A549 (cell line): ENCODE measurements around the gene LIMS1. TPM values are rescaled to one million over a fixed set of nuclear protein-coding genes. Genes with fewer than 3 reads are reported as not detected.

ENCODE experiments used
- ATAC-seq, 2 experiments: fragments of 200-7000 bp in 1 of 2; fragments of >200 bp in 1 of 2; cut with Nextera tagmentation in 1 of 2; cut with Tn5 transposase in 1 of 2; 3 replicates each; pipeline versions ENCODE4 v1.8.0 to v1.9.1; 2018 to 2020; ENCODE audit warnings: mild to moderate bottlenecking in 1 of 2, moderate library complexity in 1 of 2
- CTCF ChIA-PET: fragments of 300-600 bp; sonication (Branson Sonifier 250); formaldehyde crosslinking; extraction: SDS; loops from one replicate; lab custom pipeline; 2021; ENCODE audit warnings: antibody characterized with exemption, inconsistent platforms; lab: Yijun Ruan, JAX
- POLR2A ChIA-PET: fragments of 350-600 bp; formaldehyde crosslinking; extraction: SDS; loops from one replicate; lab custom pipeline; 2021; ENCODE audit warnings: antibody characterized with exemption, inconsistent platforms; lab: Yijun Ruan, JAX
- DNase-seq, 2 experiments: peaks; one replicate each; pipeline versions ENCODE4 v3.0.0 to v3.0.0-alpha.2; 2011 to 2016; ENCODE audit warnings: low read depth in 1 of 2, low spot score in 1 of 2
- FAIRE-seq: peaks from 2 replicates; lab custom pipeline; 2011; peaks lifted over from hg19 to GRCh38; lab: Jason Lieb, UNC
- H3K27ac ChIP-seq, 2 experiments: fragments of >200 bp; sonication (Bioruptor Twin); formaldehyde crosslinking; 3 replicates each; pipeline ENCODE4 v1.5.1; 2016 to 2017
- H3K4me1 ChIP-seq: fragments of >200 bp; sonication (Bioruptor Twin); formaldehyde crosslinking; 3 replicates; pipeline ENCODE4 v1.6.1; 2016
- H3K4me2 ChIP-seq: fragments of >200 bp; sonication (Bioruptor Twin); formaldehyde crosslinking; 3 replicates; pipeline ENCODE4 v1.6.1; 2016
- H3K4me3 ChIP-seq: fragments of >200 bp; sonication (Bioruptor Twin); formaldehyde crosslinking; 3 replicates; pipeline ENCODE4 v1.5.1; 2016
- H3K9me3 ChIP-seq: fragments of >200 bp; sonication (Bioruptor Twin); formaldehyde crosslinking; 3 replicates; pipeline ENCODE4 v1.6.1; 2016
- CBX2 ChIP-seq: fragments of 200-600 bp; sonication (generic); IDR thresholded peaks from 2 replicates; pipeline ENCODE4 v1.6.1; 2016; ENCODE audit warnings: low read depth, mild to moderate bottlenecking, borderline replicate concordance
- CHD2 ChIP-seq: fragments of 150-350 bp; IDR thresholded peaks from 2 replicates; pipeline ENCODE4 v1.6.1; 2014; ENCODE audit warnings: low read length; ENCODE audit not compliant: partially characterized antibody
- FOXS1 ChIP-seq: fragments of 250-450 bp; sonication (Bioruptor Pico); IDR thresholded peaks from 2 replicates; pipeline ENCODE4 v1.5.0; 2020; ENCODE audit warnings: mild to moderate bottlenecking, moderate library complexity
- HOXA7 ChIP-seq: fragments of 250-450 bp; sonication (Bioruptor Pico); IDR thresholded peaks from 2 replicates; pipeline ENCODE4 v1.5.0; 2020; ENCODE audit warnings: mild to moderate bottlenecking, moderate library complexity
- JUN ChIP-seq, 2 experiments: fragments of >200 bp; sonication (Bioruptor Twin); formaldehyde crosslinking; IDR thresholded peaks; 2 replicates in 1 of 2; 3 replicates in 1 of 2; pipeline ENCODE4 v1.6.1; 2016 to 2017
- NFE2L2 ChIP-seq: fragments of 150-350 bp; conservative IDR thresholded peaks from 2 replicates; pipeline ENCODE4 v1.6.1; 2014; ENCODE audit warnings: low read length
- NPAS2 ChIP-seq: fragments of 250-450 bp; sonication (Bioruptor Pico); IDR thresholded peaks from 2 replicates; pipeline ENCODE4 v1.8.0; 2022; ENCODE audit warnings: mild to moderate bottlenecking, moderate library complexity, borderline replicate concordance
- POLR2A ChIP-seq: IDR thresholded peaks from 2 replicates; pipeline ENCODE4 v1.6.1; 2012; ENCODE audit warnings: mild to moderate bottlenecking, low read length
- RARB ChIP-seq: fragments of 250-450 bp; sonication (Bioruptor Pico); IDR thresholded peaks from 2 replicates; pipeline ENCODE4 v1.8.0; 2021; ENCODE audit warnings: mild to moderate bottlenecking, moderate library complexity
- SREBF2 ChIP-seq: fragments of 450-650 bp; IDR thresholded peaks from 2 replicates; pipeline ENCODE4 v1.6.1; 2014; ENCODE audit warnings: mild to moderate bottlenecking, moderate library complexity
- ZNF302 ChIP-seq: fragments of 250-450 bp; sonication (Bioruptor Pico); IDR thresholded peaks from 2 replicates; pipeline ENCODE4 v1.9.0; 2021; ENCODE audit warnings: inconsistent platforms, mild to moderate bottlenecking, moderate library complexity
- ZSCAN20 ChIP-seq: fragments of 250-450 bp; sonication (Bioruptor Pico); IDR thresholded peaks from 2 replicates; pipeline ENCODE4 v1.8.0; 2022; ENCODE audit warnings: mild to moderate bottlenecking, moderate library complexity
- WGBS: methylation state at CpG from one replicate; pipeline ENCODE4 v1.1.6; 2017; ENCODE audit errors: missing lambda C conversion rate; 5-methylcytosine and 5-hydroxymethylcytosine counted together
- polyA plus RNA-seq, 4 experiments: library from polyadenylated mRNA; depleted of rRNA in 3 of 4; stranded (reverse); fragments of >200 nt; fragmentation: RNase III in 1 of 4; extraction: RNeasy Plus Mini Kit Qiagen cat#74134 plus additional on column Dnase treatment in 1 of 4; gene quantifications; 2 replicates in 3 of 4; 3 replicates in 1 of 4; pipeline ENCODE4 v1.2.3, GENCODE V29; 2011 to 2017
- TF ChIP-seq, protein P1 (sequence below): IDR thresholded peaks from 2 replicates; pipeline ENCODE4 v1.6.1; 2012; ENCODE audit warnings: low read depth, borderline replicate concordance
- TF ChIP-seq, protein P2 (sequence below): fragments of 200-600 bp; sonication (generic); IDR thresholded peaks from 2 replicates; pipeline ENCODE4 v1.6.1; 2016; ENCODE audit warnings: antibody characterized with exemption, mild to moderate bottlenecking, moderate library complexity
- TF ChIP-seq, protein P3 (sequence below): fragments of 250-450 bp; sonication (Bioruptor Pico); IDR thresholded peaks from 2 replicates; pipeline ENCODE4 v1.5.0; 2020; ENCODE audit warnings: low read depth, mild to moderate bottlenecking, moderate library complexity
- TF ChIP-seq, protein P4 (sequence below): fragments of 450-650 bp; IDR thresholded peaks from 2 replicates; pipeline ENCODE4 v1.6.1; 2014; ENCODE audit warnings: antibody characterized with exemption
- TF ChIP-seq, protein P5 (sequence below): fragments of 250-450 bp; sonication (Bioruptor Pico); IDR thresholded peaks from 2 replicates; pipeline ENCODE4 v1.5.0; 2021; ENCODE audit warnings: mild to moderate bottlenecking, moderate library complexity, borderline replicate concordance

LIMS1 gene
- polyA plus RNA-seq, 2 of the 4 experiments (the other 2 are of a cell fraction): 40.0 to 94.1 TPM

DNA sequence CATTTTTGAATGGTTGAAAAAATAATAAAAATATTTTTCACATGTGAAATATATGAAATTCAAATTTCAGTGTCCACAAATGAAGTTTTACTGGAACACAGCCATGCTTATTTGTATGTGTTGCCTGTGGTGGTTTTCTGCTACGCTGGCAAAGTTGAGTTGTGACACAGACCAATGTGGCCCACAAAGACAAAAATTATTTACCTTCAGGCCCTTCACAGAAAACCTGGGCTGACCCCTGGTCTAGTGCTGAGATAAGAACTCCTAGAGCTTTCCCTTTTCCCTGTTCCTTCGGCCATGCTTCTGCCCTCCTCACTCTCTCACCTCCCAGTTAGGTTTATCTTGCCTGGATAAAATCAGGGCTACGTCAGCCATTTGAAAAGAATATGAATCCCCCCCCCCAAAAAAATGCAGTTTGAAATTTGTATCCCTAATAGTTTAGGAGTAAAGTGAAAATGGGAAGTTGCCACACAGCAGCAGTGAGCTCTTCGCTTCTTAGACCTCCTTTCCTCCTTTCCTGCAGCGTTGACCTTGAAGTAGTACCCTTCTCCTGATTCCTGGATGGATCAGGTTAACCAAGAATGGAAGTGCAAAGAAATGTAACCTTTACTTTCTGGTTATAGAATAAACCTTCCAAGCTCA, 91.0 kb downstream of the LIMS1 start:
- Histone ChIP-seq H3K4me2 (no peak overlapping the region), H3K9me3 (no peaks in the 10 kb centered on the region), H3K4me1 (peaks cover 38% of the 10 kb centered on the region)
- FAIRE-seq: no peak
- DNase-seq: no peak
- ATAC-seq: no peak
- POLR2A ChIA-PET: no interaction called here
- TF ChIP-seq JUN (IDR thresholded peaks at IDR 0.05): no peak
- TF ChIP-seq RARB: no peak
- no peak for TF ChIP-seq POLR2A
- no peak for TF ChIP-seq CBX2
- TF ChIP-seq, protein P1, sequence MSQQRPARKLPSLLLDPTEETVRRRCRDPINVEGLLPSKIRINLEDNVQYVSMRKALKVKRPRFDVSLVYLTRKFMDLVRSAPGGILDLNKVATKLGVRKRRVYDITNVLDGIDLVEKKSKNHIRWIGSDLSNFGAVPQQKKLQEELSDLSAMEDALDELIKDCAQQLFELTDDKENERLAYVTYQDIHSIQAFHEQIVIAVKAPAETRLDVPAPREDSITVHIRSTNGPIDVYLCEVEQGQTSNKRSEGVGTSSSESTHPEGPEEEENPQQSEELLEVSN: no peak
- no peak for TF ChIP-seq ZSCAN20 (CRISPR knock-in tag)
- TF ChIP-seq, all 56 proteins: peak for 0
- WGBS: 90% methylated on average over 5 of the region's 5 CpGs
- Histone ChIP-seq H3K27ac (no peak overlapping the region), H3K4me3 (no peak overlapping the region)
- CTCF ChIA-PET: interaction anchor here (1.0 to 8.8 kb wide), 2 partner anchors 10 to 11 kb away, joined by 5 to 107 read pairs; no protein-coding TSS in a partner anchor

DNA sequence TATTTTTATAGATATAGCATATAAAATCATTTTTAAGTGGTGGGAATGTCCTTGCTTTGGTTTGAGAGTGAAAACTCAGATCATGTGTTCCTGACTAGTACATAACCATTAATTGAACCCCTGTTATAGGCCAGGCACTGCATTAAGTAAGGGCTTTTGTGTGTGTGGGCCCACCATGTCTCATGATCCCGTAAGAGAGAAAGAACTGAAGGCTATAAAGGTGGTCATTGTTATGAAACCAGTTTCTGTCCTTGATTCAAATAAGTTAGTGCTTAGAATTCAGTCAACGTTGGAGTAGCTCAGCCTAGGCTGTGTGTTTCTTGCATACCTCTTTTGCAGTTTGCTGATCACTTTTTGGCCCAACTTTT, 91.5 kb downstream of the LIMS1 start:
- Histone ChIP-seq H3K4me3 (no peak overlapping the region), H3K27ac (no peak overlapping the region), H3K4me1 (peaks cover 38% of the 10 kb centered on the region), H3K4me2 (no peak overlapping the region), H3K9me3 (no peaks in the 10 kb centered on the region)
- ATAC-seq: no peak
- no peak for DNase-seq
- ChIA-PET POLR2A (no interaction called here), CTCF (interaction anchor here (1.0 to 8.8 kb wide), 3 partner anchors 8 to 12 kb away, joined by 5 to 107 read pairs (median 6); no protein-coding TSS in a partner anchor)
- no peak for TF ChIP-seq SREBF2
- WGBS: 82% methylated on average over 2 of the region's 2 CpGs
- no peak for FAIRE-seq

DNA sequence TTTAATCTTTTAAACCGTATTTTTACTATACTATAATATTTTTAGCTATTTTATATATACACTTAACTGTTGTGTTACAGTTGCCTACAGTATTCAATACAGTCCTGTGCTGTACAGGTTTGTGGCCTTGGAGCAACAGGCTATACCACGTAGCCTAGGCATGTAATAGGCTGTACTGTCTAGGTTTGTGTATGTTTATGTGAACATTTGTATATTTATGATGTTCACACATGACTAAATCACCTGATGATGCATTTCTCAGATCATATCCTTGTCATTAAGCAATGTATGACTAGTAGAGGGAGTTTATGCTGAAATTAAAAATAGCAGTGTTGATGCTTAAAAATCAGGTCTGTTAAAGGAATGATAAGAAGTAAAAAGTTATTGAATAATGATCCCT, 92.7 kb downstream of the LIMS1 start:
- POLR2A ChIA-PET: no interaction called here
- H3K4me3 ChIP-seq: no peak overlapping the region
- H3K27ac ChIP-seq: no peak overlapping the region
- ATAC-seq: no peak
- peaks cover 33% of the 10 kb centered on the region for H3K4me1 ChIP-seq
- no peak overlapping the region for H3K4me2 ChIP-seq
- DNase-seq: no peak
- CTCF ChIA-PET: interaction anchor here (1.6 to 8.8 kb wide), 2 partner anchors 8 to 10 kb away, joined by 6 to 107 read pairs; no protein-coding TSS in a partner anchor
- WGBS: 82% methylated on average over 2 of the region's 2 CpGs
- H3K9me3 ChIP-seq: no peaks in the 10 kb centered on the region
- no peak for FAIRE-seq
- TF ChIP-seq FOXS1 (CRISPR knock-in tag): no peak
- no peak for TF ChIP-seq ZNF302 (CRISPR knock-in tag)
- TF ChIP-seq, protein P2, sequence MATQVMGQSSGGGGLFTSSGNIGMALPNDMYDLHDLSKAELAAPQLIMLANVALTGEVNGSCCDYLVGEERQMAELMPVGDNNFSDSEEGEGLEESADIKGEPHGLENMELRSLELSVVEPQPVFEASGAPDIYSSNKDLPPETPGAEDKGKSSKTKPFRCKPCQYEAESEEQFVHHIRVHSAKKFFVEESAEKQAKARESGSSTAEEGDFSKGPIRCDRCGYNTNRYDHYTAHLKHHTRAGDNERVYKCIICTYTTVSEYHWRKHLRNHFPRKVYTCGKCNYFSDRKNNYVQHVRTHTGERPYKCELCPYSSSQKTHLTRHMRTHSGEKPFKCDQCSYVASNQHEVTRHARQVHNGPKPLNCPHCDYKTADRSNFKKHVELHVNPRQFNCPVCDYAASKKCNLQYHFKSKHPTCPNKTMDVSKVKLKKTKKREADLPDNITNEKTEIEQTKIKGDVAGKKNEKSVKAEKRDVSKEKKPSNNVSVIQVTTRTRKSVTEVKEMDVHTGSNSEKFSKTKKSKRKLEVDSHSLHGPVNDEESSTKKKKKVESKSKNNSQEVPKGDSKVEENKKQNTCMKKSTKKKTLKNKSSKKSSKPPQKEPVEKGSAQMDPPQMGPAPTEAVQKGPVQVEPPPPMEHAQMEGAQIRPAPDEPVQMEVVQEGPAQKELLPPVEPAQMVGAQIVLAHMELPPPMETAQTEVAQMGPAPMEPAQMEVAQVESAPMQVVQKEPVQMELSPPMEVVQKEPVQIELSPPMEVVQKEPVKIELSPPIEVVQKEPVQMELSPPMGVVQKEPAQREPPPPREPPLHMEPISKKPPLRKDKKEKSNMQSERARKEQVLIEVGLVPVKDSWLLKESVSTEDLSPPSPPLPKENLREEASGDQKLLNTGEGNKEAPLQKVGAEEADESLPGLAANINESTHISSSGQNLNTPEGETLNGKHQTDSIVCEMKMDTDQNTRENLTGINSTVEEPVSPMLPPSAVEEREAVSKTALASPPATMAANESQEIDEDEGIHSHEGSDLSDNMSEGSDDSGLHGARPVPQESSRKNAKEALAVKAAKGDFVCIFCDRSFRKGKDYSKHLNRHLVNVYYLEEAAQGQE: no peak
- TF ChIP-seq NFE2L2: no peak
- TF ChIP-seq, protein P3, sequence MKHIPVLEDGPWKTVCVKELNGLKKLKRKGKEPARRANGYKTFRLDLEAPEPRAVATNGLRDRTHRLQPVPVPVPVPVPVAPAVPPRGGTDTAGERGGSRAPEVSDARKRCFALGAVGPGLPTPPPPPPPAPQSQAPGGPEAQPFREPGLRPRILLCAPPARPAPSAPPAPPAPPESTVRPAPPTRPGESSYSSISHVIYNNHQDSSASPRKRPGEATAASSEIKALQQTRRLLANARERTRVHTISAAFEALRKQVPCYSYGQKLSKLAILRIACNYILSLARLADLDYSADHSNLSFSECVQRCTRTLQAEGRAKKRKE (CRISPR knock-in tag): no peak

DNA sequence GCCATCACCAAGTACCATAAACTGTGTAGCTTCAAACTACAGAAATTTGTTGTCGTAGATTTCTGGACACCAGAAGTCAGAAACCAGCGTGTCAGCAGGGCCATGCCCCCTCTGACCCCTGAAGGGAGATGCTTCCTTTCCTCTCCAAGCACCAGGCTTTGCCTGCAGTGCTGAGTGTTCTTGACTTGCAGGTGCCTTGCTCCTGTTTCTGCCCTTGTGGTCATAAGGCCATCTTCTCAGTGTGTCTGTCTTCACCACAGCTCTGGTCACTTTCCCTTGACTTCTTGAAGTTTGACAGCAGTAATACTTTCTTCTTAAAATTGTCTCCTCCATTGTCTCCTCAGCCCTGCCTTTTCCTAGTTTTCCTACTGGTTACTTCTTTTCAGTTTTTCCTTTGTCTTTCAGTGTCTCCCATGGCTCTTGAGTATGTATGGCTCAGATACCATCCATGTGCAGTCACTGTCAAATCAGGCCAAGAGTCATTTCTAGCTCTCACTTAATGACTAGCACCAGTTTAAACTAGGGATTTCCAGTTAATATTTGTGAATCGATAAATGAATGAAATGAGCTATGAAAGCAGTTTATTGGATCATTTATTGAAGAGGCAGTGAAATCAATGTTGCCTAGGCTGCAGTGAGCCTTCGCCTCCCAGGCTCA, 93.8 kb downstream of the LIMS1 start:
- no peaks in the 10 kb centered on the region for H3K9me3 ChIP-seq
- ChIA-PET CTCF (interaction anchor here (1.1 to 1.5 kb wide), 4 partner anchors 8 to 17 kb away, joined by 3 to 9 read pairs (median 5); no protein-coding TSS in a partner anchor), POLR2A (no interaction called here)
- H3K4me3 ChIP-seq: no peak overlapping the region
- 93% methylated on average over 4 of the region's 4 CpGs for WGBS
- H3K4me2 ChIP-seq: no peak overlapping the region
- no peak overlapping the region for H3K27ac ChIP-seq
- FAIRE-seq (no peak), DNase-seq (no peak), ATAC-seq (no peak)
- H3K4me1 ChIP-seq: peaks cover 34% of the 10 kb centered on the region
- TF ChIP-seq HOXA7 (CRISPR knock-in tag) (no peak), NPAS2 (CRISPR knock-in tag) (no peak), CHD2 (no peak), POLR2A (no peak)
- TF ChIP-seq, protein P4, sequence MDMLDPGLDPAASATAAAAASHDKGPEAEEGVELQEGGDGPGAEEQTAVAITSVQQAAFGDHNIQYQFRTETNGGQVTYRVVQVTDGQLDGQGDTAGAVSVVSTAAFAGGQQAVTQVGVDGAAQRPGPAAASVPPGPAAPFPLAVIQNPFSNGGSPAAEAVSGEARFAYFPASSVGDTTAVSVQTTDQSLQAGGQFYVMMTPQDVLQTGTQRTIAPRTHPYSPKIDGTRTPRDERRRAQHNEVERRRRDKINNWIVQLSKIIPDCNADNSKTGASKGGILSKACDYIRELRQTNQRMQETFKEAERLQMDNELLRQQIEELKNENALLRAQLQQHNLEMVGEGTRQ: no peak
- TF ChIP-seq, protein P5, sequence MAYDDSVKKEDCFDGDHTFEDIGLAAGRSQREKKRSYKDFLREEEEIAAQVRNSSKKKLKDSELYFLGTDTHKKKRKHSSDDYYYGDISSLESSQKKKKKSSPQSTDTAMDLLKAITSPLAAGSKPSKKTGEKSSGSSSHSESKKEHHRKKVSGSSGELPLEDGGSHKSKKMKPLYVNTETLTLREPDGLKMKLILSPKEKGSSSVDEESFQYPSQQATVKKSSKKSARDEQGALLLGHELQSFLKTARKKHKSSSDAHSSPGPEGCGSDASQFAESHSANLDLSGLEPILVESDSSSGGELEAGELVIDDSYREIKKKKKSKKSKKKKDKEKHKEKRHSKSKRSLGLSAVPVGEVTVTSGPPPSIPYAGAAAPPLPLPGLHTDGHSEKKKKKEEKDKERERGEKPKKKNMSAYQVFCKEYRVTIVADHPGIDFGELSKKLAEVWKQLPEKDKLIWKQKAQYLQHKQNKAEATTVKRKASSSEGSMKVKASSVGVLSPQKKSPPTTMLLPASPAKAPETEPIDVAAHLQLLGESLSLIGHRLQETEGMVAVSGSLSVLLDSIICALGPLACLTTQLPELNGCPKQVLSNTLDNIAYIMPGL: no peak
